Measurements from ENCODE around the gene ALDH1L1.
"Not testable (repeated sequence)": the region's sequence is repeated elsewhere in the genome, so short reads cannot be mapped to it uniquely, and the experiment has no call there.

Gene ALDH1L1

GRCh38 chr3:126100634-126101301 is 79.6 kb downstream of the ALDH1L1 start:
- no peaks in the 10 kb centered on the region for H3K9me3 ChIP-seq
- H3K4me3 ChIP-seq (ENCODE audit: low read depth in 1 of 2, low read length in 1 of 2): no peak overlapping the region
- H3K27ac ChIP-seq: no peak overlapping the region
- TF ChIP-seq CTCF (IDR thresholded peaks at IDR 0.05): no peak
- H3K4me1 ChIP-seq (ENCODE audit: control insufficient read depth in 1 of 2, insufficient read depth in 1 of 2, low read depth in 1 of 2, low read length in 1 of 2): no peaks in the 10 kb centered on the region
- no peaks in the 10 kb centered on the region for H3K36me3 ChIP-seq
- no peaks in the 10 kb centered on the region for H3K27me3 ChIP-seq

- no peak overlapping the region for H3K4me3 ChIP-seq (ENCODE audit: low read depth in 1 of 2, low read length in 1 of 2)
- H3K27ac ChIP-seq: no peak overlapping the region
Measured at GRCh38 chr3:126100269-126100633, 80.1 kb downstream of the ALDH1L1 start.

GRCh38 chr3:126098391-126098858 is 82.0 kb downstream of the ALDH1L1 start:
- no peak overlapping the region for H3K4me3 ChIP-seq (ENCODE audit: low read depth in 1 of 2, low read length in 1 of 2)
- no peaks in the 10 kb centered on the region for H3K9me3 ChIP-seq
- no peaks in the 10 kb centered on the region for H3K27me3 ChIP-seq
- no peaks in the 10 kb centered on the region for H3K4me1 ChIP-seq (ENCODE audit: control insufficient read depth in 1 of 2, insufficient read depth in 1 of 2, low read depth in 1 of 2, low read length in 1 of 2)
- H3K27ac ChIP-seq: no peak overlapping the region
- no peak for TF ChIP-seq CTCF (IDR thresholded peaks at IDR 0.05)
- no peaks in the 10 kb centered on the region for H3K36me3 ChIP-seq

More at GRCh38 chr3:126100269-126100633, 80.1 kb downstream of the ALDH1L1 start:
- Histone ChIP-seq H3K4me1 (ENCODE audit: control insufficient read depth in 1 of 2, insufficient read depth in 1 of 2, low read depth in 1 of 2, low read length in 1 of 2) (no peaks in the 10 kb centered on the region), H3K27me3 (no peaks in the 10 kb centered on the region), H3K9me3 (no peaks in the 10 kb centered on the region), H3K36me3 (no peaks in the 10 kb centered on the region)
- no peak for TF ChIP-seq CTCF (IDR thresholded peaks at IDR 0.05)

GRCh38 chr3:126097801-126098200 is 82.6 kb downstream of the ALDH1L1 start:
- H3K27me3 ChIP-seq: no peaks in the 10 kb centered on the region
- H3K36me3 ChIP-seq: no peaks in the 10 kb centered on the region
- no peak overlapping the region for H3K4me3 ChIP-seq (ENCODE audit: low read depth in 1 of 2, low read length in 1 of 2)
- no peaks in the 10 kb centered on the region for H3K9me3 ChIP-seq
- H3K4me1 ChIP-seq (ENCODE audit: control insufficient read depth in 1 of 2, insufficient read depth in 1 of 2, low read depth in 1 of 2, low read length in 1 of 2): no peaks in the 10 kb centered on the region
- H3K27ac ChIP-seq: no peak overlapping the region
- no peak for TF ChIP-seq CTCF (IDR thresholded peaks at IDR 0.05)

GRCh38 chr3:126096274-126096673 is 84.1 kb downstream of the ALDH1L1 start:
- H3K36me3 ChIP-seq; H3K27me3 ChIP-seq; H3K27ac ChIP-seq; H3K4me3 ChIP-seq (ENCODE audit: low read depth in 1 of 2, low read length in 1 of 2); H3K9me3 ChIP-seq; H3K4me1 ChIP-seq (ENCODE audit: control insufficient read depth in 1 of 2, insufficient read depth in 1 of 2, low read depth in 1 of 2, low read length in 1 of 2): not testable (repeated sequence)

- not testable (repeated sequence) for H3K4me1 ChIP-seq (ENCODE audit: control insufficient read depth in 1 of 2, insufficient read depth in 1 of 2, low read depth in 1 of 2, low read length in 1 of 2); H3K9me3 ChIP-seq; H3K27me3 ChIP-seq; H3K36me3 ChIP-seq; H3K27ac ChIP-seq; H3K4me3 ChIP-seq (ENCODE audit: low read depth in 1 of 2, low read length in 1 of 2)
Measured at GRCh38 chr3:126092128-126092527, 88.3 kb downstream of the ALDH1L1 start.

All from neutrophil (primary cell).